GF-D8 (cell line): ENCODE data around the gene MAB21L3.

Source experiments
- DNase-seq: peaks from one replicate; lab custom pipeline; 2025; lab: John Stamatoyannopoulos, UW

MAB21L3 gene

GRCh38 chr1:116110567-116111523 is at the start of gene MAB21L3:
Gene MAB21L3, plus strand, starts transcription at chr1:116111399. Its CDS starts 1,217 bp downstream, at chr1:116112616.
- DNase-seq: no peak

- no peak for DNase-seq
Observed at GRCh38 chr1:116062201-116062600, 49.0 kb upstream of the MAB21L3 start.

GRCh38 chr1:116064616-116065015 is 46.6 kb upstream of the MAB21L3 start:
- no peak for DNase-seq

- DNase-seq: no peak
Observed at GRCh38 chr1:116066868-116067565, 44.2 kb upstream of the MAB21L3 start.

GRCh38 chr1:116067566-116067890 is 43.7 kb upstream of the MAB21L3 start:
- DNase-seq: no peak

GRCh38 chr1:116075575-116075974 is 35.6 kb upstream of the MAB21L3 start:
- no peak for DNase-seq

GRCh38 chr1:116075990-116076389 is 35.2 kb upstream of the MAB21L3 start:
- DNase-seq: no peak

- no peak for DNase-seq
Observed at GRCh38 chr1:116076831-116077230, 34.4 kb upstream of the MAB21L3 start.

GRCh38 chr1:116078699-116079223 is 32.4 kb upstream of the MAB21L3 start:
- DNase-seq: no peak

- no peak for DNase-seq
Observed at GRCh38 chr1:116087628-116088027, 23.6 kb upstream of the MAB21L3 start.

- no peak for DNase-seq
Observed at GRCh38 chr1:116089870-116090269, 21.3 kb upstream of the MAB21L3 start.

GRCh38 chr1:116091083-116091482 is 20.1 kb upstream of the MAB21L3 start:
- DNase-seq: no peak

GRCh38 chr1:116092752-116093489 is 18.3 kb upstream of the MAB21L3 start:
- DNase-seq: no peak

GRCh38 chr1:116095027-116095426 is 16.2 kb upstream of the MAB21L3 start:
- no peak for DNase-seq

GRCh38 chr1:116096013-116096618 is 15.1 kb upstream of the MAB21L3 start:
- DNase-seq: no peak

- no peak for DNase-seq
Observed at GRCh38 chr1:116097626-116098025, 13.6 kb upstream of the MAB21L3 start.

GRCh38 chr1:116099379-116099778 is 11.8 kb upstream of the MAB21L3 start:
- no peak for DNase-seq

- DNase-seq: no peak
Observed at GRCh38 chr1:116099919-116100318, 11.3 kb upstream of the MAB21L3 start.

- no peak for DNase-seq
Observed at GRCh38 chr1:116104667-116105066, 6.5 kb upstream of the MAB21L3 start.

- no peak for DNase-seq
Observed at GRCh38 chr1:116105996-116106395, 5.2 kb upstream of the MAB21L3 start.

- DNase-seq: no peak
Observed at GRCh38 chr1:116106646-116107045, 4.6 kb upstream of the MAB21L3 start.

GRCh38 chr1:116107371-116107770 is 3.8 kb upstream of the MAB21L3 start:
- DNase-seq: no peak
